SK-N-SH treated with all-trans-retinoic acid at 6 μM for 48 hours (cell line): ENCODE measurements around the gene GCGR.

Experiments used
- ATAC-seq: fragments of 200-7000 bp; cut with Tn5 transposase; 3 replicates; pipeline ENCODE4 v1.9.1; 2020; ENCODE audit warnings: mild to moderate bottlenecking, moderate library complexity
- BACH2 ChIP-seq: fragments of 250-450 bp; sonication (Bioruptor Pico); IDR thresholded peaks from 2 replicates; pipeline ENCODE4 v1.9.0; 2021; ENCODE audit warnings: mild to moderate bottlenecking, borderline replicate concordance
- CSDC2 ChIP-seq: fragments of 250-450 bp; sonication (Bioruptor Pico); IDR thresholded peaks from 2 replicates; pipeline ENCODE4 v1.5.0; 2020; ENCODE audit warnings: mild to moderate bottlenecking, moderate library complexity
- CSRNP3 ChIP-seq: fragments of 250-450 bp; sonication (Bioruptor Pico); IDR thresholded peaks from 2 replicates; pipeline ENCODE4 v1.5.1; 2021; ENCODE audit warnings: mild to moderate bottlenecking, moderate library complexity
- ESRRG ChIP-seq: fragments of 250-450 bp; sonication (Bioruptor Pico); IDR thresholded peaks from 2 replicates; pipeline ENCODE4 v1.6.1; 2021; ENCODE audit warnings: mild to moderate bottlenecking
- ISL1 ChIP-seq: fragments of 250-450 bp; sonication (Bioruptor Pico); IDR thresholded peaks from 2 replicates; pipeline ENCODE4 v2.1.2; 2022; ENCODE audit warnings: mild to moderate bottlenecking, moderate library complexity
- OSR1 ChIP-seq: fragments of 250-450 bp; sonication (Bioruptor Pico); IDR thresholded peaks from 2 replicates; pipeline ENCODE4 v1.8.0; 2022; ENCODE audit warnings: moderate library complexity, mild to moderate bottlenecking, inconsistent platforms
- PPARA ChIP-seq: fragments of 250-450 bp; sonication (Bioruptor Pico); IDR thresholded peaks from 2 replicates; pipeline ENCODE4 v1.5.0; 2020; ENCODE audit warnings: mild to moderate bottlenecking, borderline replicate concordance
- SNAI2 ChIP-seq: fragments of 250-450 bp; sonication (Bioruptor Pico); IDR thresholded peaks from 2 replicates; pipeline ENCODE4 v1.5.0; 2020; ENCODE audit warnings: mild to moderate bottlenecking, moderate library complexity
- TOX ChIP-seq: fragments of 250-450 bp; sonication (Bioruptor Pico); IDR thresholded peaks from 2 replicates; pipeline ENCODE4 v1.8.0; 2021; ENCODE audit warnings: mild to moderate bottlenecking, moderate library complexity, borderline replicate concordance
- ZFP3 ChIP-seq: fragments of 250-450 bp; sonication (Bioruptor Pico); IDR thresholded peaks from 2 replicates; pipeline ENCODE4 v1.5.0; 2020; ENCODE audit warnings: mild to moderate bottlenecking, moderate library complexity
- ZFP30 ChIP-seq: fragments of 450-650 bp; formaldehyde crosslinking; IDR thresholded peaks from 2 replicates; pipeline ENCODE4 v1.5.0; 2022; ENCODE audit warnings: mild to moderate bottlenecking, moderate library complexity
- ZNF8 ChIP-seq: fragments of 450-650 bp; formaldehyde crosslinking; IDR thresholded peaks from 2 replicates; pipeline ENCODE4 v1.5.0; 2020; ENCODE audit warnings: mild to moderate bottlenecking, moderate library complexity
- TF ChIP-seq, protein P1 (sequence below): fragments of 250-450 bp; sonication (Bioruptor Pico); IDR thresholded peaks from 2 replicates; pipeline ENCODE4 v1.5.0; 2020; ENCODE audit warnings: mild to moderate bottlenecking, moderate library complexity
- TF ChIP-seq, protein P2 (sequence below): fragments of 250-450 bp; sonication (Bioruptor Pico); IDR thresholded peaks from 2 replicates; pipeline ENCODE4 v1.8.0; 2020; ENCODE audit warnings: mild to moderate bottlenecking, moderate library complexity, borderline replicate concordance
- TF ChIP-seq, protein P3 (sequence below): fragments of 250-450 bp; sonication (Bioruptor Pico); IDR thresholded peaks from 2 replicates; pipeline ENCODE4 v1.5.1; 2020; ENCODE audit warnings: low read depth, mild to moderate bottlenecking, moderate library complexity
- TF ChIP-seq, protein P4 (sequence below): fragments of 250-450 bp; sonication (Bioruptor Pico); IDR thresholded peaks from 2 replicates; pipeline ENCODE4 v1.8.0; 2021; ENCODE audit warnings: low read depth, mild to moderate bottlenecking, moderate library complexity, borderline replicate concordance

GCGR gene

GRCh38 chr17:81824595-81824994 is 20.6 kb downstream of the GCGR start:
- no peak for ATAC-seq
- TF ChIP-seq TOX (CRISPR knock-in tag): no peak
- TF ChIP-seq, protein P1, sequence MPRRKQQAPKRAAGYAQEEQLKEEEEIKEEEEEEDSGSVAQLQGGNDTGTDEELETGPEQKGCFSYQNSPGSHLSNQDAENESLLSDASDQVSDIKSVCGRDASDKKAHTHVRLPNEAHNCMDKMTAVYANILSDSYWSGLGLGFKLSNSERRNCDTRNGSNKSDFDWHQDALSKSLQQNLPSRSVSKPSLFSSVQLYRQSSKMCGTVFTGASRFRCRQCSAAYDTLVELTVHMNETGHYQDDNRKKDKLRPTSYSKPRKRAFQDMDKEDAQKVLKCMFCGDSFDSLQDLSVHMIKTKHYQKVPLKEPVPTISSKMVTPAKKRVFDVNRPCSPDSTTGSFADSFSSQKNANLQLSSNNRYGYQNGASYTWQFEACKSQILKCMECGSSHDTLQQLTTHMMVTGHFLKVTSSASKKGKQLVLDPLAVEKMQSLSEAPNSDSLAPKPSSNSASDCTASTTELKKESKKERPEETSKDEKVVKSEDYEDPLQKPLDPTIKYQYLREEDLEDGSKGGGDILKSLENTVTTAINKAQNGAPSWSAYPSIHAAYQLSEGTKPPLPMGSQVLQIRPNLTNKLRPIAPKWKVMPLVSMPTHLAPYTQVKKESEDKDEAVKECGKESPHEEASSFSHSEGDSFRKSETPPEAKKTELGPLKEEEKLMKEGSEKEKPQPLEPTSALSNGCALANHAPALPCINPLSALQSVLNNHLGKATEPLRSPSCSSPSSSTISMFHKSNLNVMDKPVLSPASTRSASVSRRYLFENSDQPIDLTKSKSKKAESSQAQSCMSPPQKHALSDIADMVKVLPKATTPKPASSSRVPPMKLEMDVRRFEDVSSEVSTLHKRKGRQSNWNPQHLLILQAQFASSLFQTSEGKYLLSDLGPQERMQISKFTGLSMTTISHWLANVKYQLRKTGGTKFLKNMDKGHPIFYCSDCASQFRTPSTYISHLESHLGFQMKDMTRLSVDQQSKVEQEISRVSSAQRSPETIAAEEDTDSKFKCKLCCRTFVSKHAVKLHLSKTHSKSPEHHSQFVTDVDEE: no peak
- no peak for TF ChIP-seq ZFP3 (CRISPR knock-in tag)
- TF ChIP-seq CSRNP3 (CRISPR knock-in tag): no peak
- TF ChIP-seq CSDC2 (CRISPR knock-in tag): no peak
- TF ChIP-seq ISL1 (CRISPR knock-in tag): no peak
- TF ChIP-seq, protein P2, sequence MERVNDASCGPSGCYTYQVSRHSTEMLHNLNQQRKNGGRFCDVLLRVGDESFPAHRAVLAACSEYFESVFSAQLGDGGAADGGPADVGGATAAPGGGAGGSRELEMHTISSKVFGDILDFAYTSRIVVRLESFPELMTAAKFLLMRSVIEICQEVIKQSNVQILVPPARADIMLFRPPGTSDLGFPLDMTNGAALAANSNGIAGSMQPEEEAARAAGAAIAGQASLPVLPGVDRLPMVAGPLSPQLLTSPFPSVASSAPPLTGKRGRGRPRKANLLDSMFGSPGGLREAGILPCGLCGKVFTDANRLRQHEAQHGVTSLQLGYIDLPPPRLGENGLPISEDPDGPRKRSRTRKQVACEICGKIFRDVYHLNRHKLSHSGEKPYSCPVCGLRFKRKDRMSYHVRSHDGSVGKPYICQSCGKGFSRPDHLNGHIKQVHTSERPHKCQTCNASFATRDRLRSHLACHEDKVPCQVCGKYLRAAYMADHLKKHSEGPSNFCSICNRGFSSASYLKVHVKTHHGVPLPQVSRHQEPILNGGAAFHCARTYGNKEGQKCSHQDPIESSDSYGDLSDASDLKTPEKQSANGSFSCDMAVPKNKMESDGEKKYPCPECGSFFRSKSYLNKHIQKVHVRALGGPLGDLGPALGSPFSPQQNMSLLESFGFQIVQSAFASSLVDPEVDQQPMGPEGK (CRISPR knock-in tag): no peak

DNA sequence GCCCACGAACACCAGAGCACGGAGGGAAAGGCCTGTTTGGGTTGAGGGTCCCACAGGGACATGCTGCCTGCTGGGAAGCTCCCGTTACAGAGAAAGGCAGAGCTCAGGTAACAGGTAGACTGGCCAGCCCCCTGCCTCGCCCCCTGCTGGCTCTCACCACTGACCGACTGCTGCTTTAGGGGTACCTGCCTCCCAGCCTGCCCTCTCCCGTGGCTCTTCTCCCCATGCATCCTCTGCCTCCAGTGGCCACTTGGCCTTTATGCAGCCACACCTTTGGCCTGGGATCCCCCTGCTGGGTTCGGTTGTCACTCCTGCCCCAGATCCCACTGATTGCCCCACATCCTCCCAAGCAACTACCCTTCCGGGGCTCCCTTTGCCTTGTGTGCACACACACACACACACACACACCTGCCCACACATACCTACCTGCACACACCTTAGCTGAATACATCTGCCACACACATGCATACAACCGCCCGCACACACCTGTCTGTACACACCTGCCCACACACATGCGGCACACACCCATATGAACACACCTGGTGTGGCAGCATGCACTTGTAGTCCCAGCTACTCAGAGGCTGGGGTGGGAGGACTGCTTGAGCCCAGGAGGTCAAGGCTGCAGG is 22.0 kb downstream of the GCGR start:
- ATAC-seq: no peak
- TF ChIP-seq ZFP30 (CRISPR knock-in tag): no peak
- no peak for TF ChIP-seq OSR1 (CRISPR knock-in tag)
- TF ChIP-seq, all 23 proteins: peak for 0

DNA sequence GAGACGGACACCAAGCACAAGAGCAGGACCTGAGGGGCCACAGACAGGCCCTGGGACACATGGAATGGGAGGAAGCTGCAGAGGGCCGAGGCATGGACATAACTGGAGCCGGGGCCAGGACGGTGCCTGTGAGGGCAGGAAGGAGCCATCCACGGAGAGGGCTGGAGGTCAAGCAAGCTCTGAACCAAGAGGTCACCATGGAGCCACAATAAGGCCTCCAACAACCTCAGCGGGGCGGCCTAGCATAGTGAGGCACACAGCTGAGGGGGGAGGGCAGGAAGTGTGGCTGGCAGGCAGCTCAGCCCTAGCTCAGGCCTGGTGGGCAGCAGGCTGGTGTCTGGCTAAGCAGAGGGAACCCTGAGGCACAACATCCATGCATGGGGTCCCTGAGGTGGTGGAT is 24.7 kb downstream of the GCGR start:
- TF ChIP-seq ZFP30 (CRISPR knock-in tag) (no peak), SNAI2 (CRISPR knock-in tag) (no peak), CSRNP3 (CRISPR knock-in tag) (no peak), BACH2 (CRISPR knock-in tag) (no peak), CSDC2 (CRISPR knock-in tag) (no peak), PPARA (CRISPR knock-in tag) (no peak), ISL1 (CRISPR knock-in tag) (no peak), ZFP3 (CRISPR knock-in tag) (no peak), ESRRG (CRISPR knock-in tag) (no peak), ZNF8 (no peak), OSR1 (CRISPR knock-in tag) (no peak)
- TF ChIP-seq, protein P3, sequence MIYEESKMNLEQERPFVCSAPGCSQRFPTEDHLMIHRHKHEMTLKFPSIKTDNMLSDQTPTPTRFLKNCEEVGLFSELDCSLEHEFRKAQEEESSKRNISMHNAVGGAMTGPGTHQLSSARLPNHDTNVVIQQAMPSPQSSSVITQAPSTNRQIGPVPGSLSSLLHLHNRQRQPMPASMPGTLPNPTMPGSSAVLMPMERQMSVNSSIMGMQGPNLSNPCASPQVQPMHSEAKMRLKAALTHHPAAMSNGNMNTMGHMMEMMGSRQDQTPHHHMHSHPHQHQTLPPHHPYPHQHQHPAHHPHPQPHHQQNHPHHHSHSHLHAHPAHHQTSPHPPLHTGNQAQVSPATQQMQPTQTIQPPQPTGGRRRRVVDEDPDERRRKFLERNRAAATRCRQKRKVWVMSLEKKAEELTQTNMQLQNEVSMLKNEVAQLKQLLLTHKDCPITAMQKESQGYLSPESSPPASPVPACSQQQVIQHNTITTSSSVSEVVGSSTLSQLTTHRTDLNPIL (CRISPR knock-in tag): no peak
- TF ChIP-seq, protein P4, sequence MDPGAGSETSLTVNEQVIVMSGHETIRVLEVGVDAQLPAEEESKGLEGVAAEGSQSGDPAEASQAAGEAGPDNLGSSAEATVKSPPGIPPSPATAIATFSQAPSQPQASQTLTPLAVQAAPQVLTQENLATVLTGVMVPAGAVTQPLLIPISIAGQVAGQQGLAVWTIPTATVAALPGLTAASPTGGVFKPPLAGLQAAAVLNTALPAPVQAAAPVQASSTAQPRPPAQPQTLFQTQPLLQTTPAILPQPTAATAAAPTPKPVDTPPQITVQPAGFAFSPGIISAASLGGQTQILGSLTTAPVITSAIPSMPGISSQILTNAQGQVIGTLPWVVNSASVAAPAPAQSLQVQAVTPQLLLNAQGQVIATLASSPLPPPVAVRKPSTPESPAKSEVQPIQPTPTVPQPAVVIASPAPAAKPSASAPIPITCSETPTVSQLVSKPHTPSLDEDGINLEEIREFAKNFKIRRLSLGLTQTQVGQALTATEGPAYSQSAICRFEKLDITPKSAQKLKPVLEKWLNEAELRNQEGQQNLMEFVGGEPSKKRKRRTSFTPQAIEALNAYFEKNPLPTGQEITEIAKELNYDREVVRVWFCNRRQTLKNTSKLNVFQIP (CRISPR knock-in tag): no peak
- TF ChIP-seq, protein P1: no peak
- ATAC-seq: no peak
